WTC11 (cell line): ENCODE measurements around the gene WDR81.

Experiments used
- ATF3 ChIP-seq: sonication (generic); formaldehyde crosslinking; conservative IDR thresholded peaks from 2 replicates; pipeline ENCODE4 v1.8.1; 2022; ENCODE audit warnings: mild to moderate bottlenecking, missing genetic modification reagents
- ATF6 ChIP-seq: sonication (generic); formaldehyde crosslinking; IDR thresholded peaks from 2 replicates; pipeline ENCODE4 v1.8.1; 2023; ENCODE audit warnings: mild to moderate bottlenecking, missing genetic modification reagents
- CTCF ChIP-seq: fragments of 200-600 bp; IDR thresholded peaks from 2 replicates; pipeline ENCODE4 v1.8.0; 2022; ENCODE audit warnings: antibody characterized with exemption
- E2F4 ChIP-seq: sonication (generic); formaldehyde crosslinking; IDR thresholded peaks from 2 replicates; pipeline ENCODE4 v1.8.1; 2022; ENCODE audit warnings: low read depth, mild to moderate bottlenecking, moderate library complexity, missing genetic modification reagents, borderline replicate concordance
- ELF4 ChIP-seq: sonication (generic); formaldehyde crosslinking; IDR thresholded peaks from 2 replicates; pipeline ENCODE4 v1.8.1; 2022; ENCODE audit warnings: low read depth, mild to moderate bottlenecking, moderate library complexity, missing genetic modification reagents
- MAX ChIP-seq: sonication (generic); formaldehyde crosslinking; IDR thresholded peaks from 2 replicates; pipeline ENCODE4 v1.8.0; 2022; ENCODE audit warnings: mild to moderate bottlenecking, missing genetic modification reagents
- OVOL2 ChIP-seq: fragments of 250-450 bp; sonication (Bioruptor Pico); IDR thresholded peaks from 2 replicates; pipeline ENCODE4 v1.9.0; 2021; ENCODE audit warnings: mild to moderate bottlenecking, borderline replicate concordance
- USF2 ChIP-seq: sonication (generic); formaldehyde crosslinking; IDR thresholded peaks from 2 replicates; pipeline ENCODE4 v1.8.1; 2023; ENCODE audit warnings: mild to moderate bottlenecking, missing genetic modification reagents, moderate library complexity

- TF ChIP-seq ELF4 (CRISPR knock-in tag) (no peak), ATF3 (CRISPR knock-in tag) (no peak), CTCF (no peak), MAX (CRISPR knock-in tag) (no peak), OVOL2 (no peak), E2F4 (CRISPR knock-in tag) (no peak), USF2 (CRISPR knock-in tag) (no peak), ATF6 (CRISPR knock-in tag) (no peak)
Observed at GRCh38 chr17:1713160-1713877, 11.2 kb upstream of the WDR81 start.
